Measurements from ENCODE around the gene FHL2. TPM values are rescaled to one million over a fixed set of nuclear protein-coding genes. Genes with fewer than 3 reads are reported as not detected.

FHL2 gene
- total RNA-seq, 4 donors from 2014 or later, result 36.7 to 81.2 (median 44.0) TPM

- H3K9me3 ChIP-seq, result no peaks in the 10 kb centered on the region
- WGBS, 2 donors, result 86 to 92% methylated on average over 5 of the region's 5 CpGs
- H3K4me1 ChIP-seq, result peaks cover 5 to 12% of the 10 kb centered on the region in 2 donors
- intact Hi-C loops (cut with DNase I), result no loop called here
- no peak overlapping the region for H3K27ac ChIP-seq
- DNase-seq, result no peak
- no peaks in the 10 kb centered on the region for H3K27me3 ChIP-seq
- H3K4me3 ChIP-seq (replicated peaks in 1 of 3), result no peak overlapping the region
- TF ChIP-seq CTCF (IDR thresholded peaks at IDR 0.05), result no peak
- no peak for TF ChIP-seq POLR2A (IDR thresholded peaks at IDR 0.05)
- H3K36me3 ChIP-seq, result no peaks in the 10 kb centered on the region
These were observed 46.6 kb upstream of the FHL2 start for GRCh38 chr2:105445498-105445897.

- intact Hi-C loops (cut with DNase I), result no loop called here
- 59 to 62% methylated on average over 10 of the region's 10 CpGs for WGBS, 2 donors
- no peaks in the 10 kb centered on the region for H3K27me3 ChIP-seq
- no peaks in the 10 kb centered on the region for H3K9me3 ChIP-seq
- TF ChIP-seq CTCF (IDR thresholded peaks at IDR 0.05) (peak in 3 of 6 experiments; percentile 18 to 25 (median 25)), POLR2A (IDR thresholded peaks at IDR 0.05) (no peak)
- H3K4me1 ChIP-seq, result peaks cover 5 to 7% of the 10 kb centered on the region in 2 donors
- no peaks in the 10 kb centered on the region for H3K36me3 ChIP-seq
- H3K4me3 ChIP-seq (replicated peaks in 1 of 3), result no peak overlapping the region
- no peak overlapping the region for H3K27ac ChIP-seq
- DNase-seq, result peak; percentile 14 to 33
These were observed 45.1 kb upstream of the FHL2 start for GRCh38 chr2:105443617-105444598.

GRCh38 chr2:105442721-105443120, 43.9 kb upstream of the FHL2 start:
- no peak for DNase-seq
- intact Hi-C loops (cut with DNase I), result no loop called here
- Histone ChIP-seq H3K4me1 (peaks cover 5 to 13% of the 10 kb centered on the region in 2 donors), H3K27ac (no peak overlapping the region), H3K27me3 (no peaks in the 10 kb centered on the region), H3K9me3 (no peaks in the 10 kb centered on the region), H3K4me3 (replicated peaks in 1 of 3) (no peak overlapping the region), H3K36me3 (no peaks in the 10 kb centered on the region)
- 96 to 97% methylated on average over 5 of the region's 5 CpGs for WGBS, 2 donors
- TF ChIP-seq CTCF (IDR thresholded peaks at IDR 0.05) (no peak), POLR2A (IDR thresholded peaks at IDR 0.05) (no peak)

GRCh38 chr2:105442056-105442455, 43.2 kb upstream of the FHL2 start:
- no peaks in the 10 kb centered on the region for H3K9me3 ChIP-seq
- H3K27me3 ChIP-seq, result no peaks in the 10 kb centered on the region
- intact Hi-C loops (cut with DNase I), result no loop called here
- TF ChIP-seq POLR2A (IDR thresholded peaks at IDR 0.05) (no peak), CTCF (IDR thresholded peaks at IDR 0.05) (no peak)
- WGBS, 2 donors, result 94% methylated on average over 2 of the region's 2 CpGs
- no peak for DNase-seq
- H3K4me3 ChIP-seq (replicated peaks in 1 of 3), result no peak overlapping the region
- peaks cover 5 to 13% of the 10 kb centered on the region in 2 donors for H3K4me1 ChIP-seq
- no peak overlapping the region for H3K27ac ChIP-seq
- no peaks in the 10 kb centered on the region for H3K36me3 ChIP-seq

- intact Hi-C loops (cut with DNase I), result no loop called here
- Histone ChIP-seq H3K4me3 (replicated peaks in 1 of 3) (no peak overlapping the region), H3K9me3 (no peaks in the 10 kb centered on the region), H3K4me1 (peaks cover 4 to 12% of the 10 kb centered on the region in 2 donors), H3K27ac (no peak overlapping the region), H3K36me3 (no peaks in the 10 kb centered on the region), H3K27me3 (no peaks in the 10 kb centered on the region)
- TF ChIP-seq CTCF (IDR thresholded peaks at IDR 0.05) (no peak), POLR2A (IDR thresholded peaks at IDR 0.05) (no peak)
- WGBS, 2 donors, result 49 to 62% methylated on average over 5 of the region's 5 CpGs
- DNase-seq, result no peak
These were observed 40.3 kb upstream of the FHL2 start for GRCh38 chr2:105439141-105439540.

All from thyroid gland (tissue), 4 donors.